K562 (cell line): ENCODE data around the gene SLC39A3. TPM values are rescaled to one million over a fixed set of nuclear protein-coding genes. Genes with fewer than 3 reads are reported as not detected.

Experiments used
- ATAC-seq: fragments of 200-7000 bp; cut with Tn5 transposase; 3 replicates; pipeline ENCODE4 v1.9.1; 2020; ENCODE audit warnings: moderate library complexity
- BruUV-seq: library from RNA; stranded (reverse); fragments of 400-500 nt; replicated peaks from 2 replicates; lab custom pipeline; 2021; lab: Mats Ljungman, UMichigan
- CTCF ChIA-PET: fragments of 300-600 bp; formaldehyde crosslinking; extraction: SDS; loops from one replicate; lab custom pipeline; 2021; ENCODE audit warnings: low intra/inter-chr PET ratio; lab: Yijun Ruan, JAX
- POLR2A ChIA-PET: fragments of 300-600, 350-650 bp; sonication (Branson Sonifier 250); formaldehyde crosslinking; extraction: SDS; loops from one replicate; lab custom pipeline; 2021; ENCODE audit warnings: antibody characterized with exemption, inconsistent platforms; lab: Yijun Ruan, JAX
- DNase-seq, 4 experiments: peaks; one replicate each; pipeline versions ENCODE4 v3.0.0 to v3.0.0-alpha.2; 2011 to 2018; ENCODE audit warnings: low spot score in 3 of 4, mixed read lengths in 3 of 4; ENCODE audit errors: extremely low read depth in 1 of 4
- FAIRE-seq: peaks from 2 replicates; lab custom pipeline; 2011; peaks lifted over from hg19 to GRCh38; lab: Jason Lieb, UNC
- H2AFZ ChIP-seq: 2 replicates; pipeline ENCODE4 v1.6.0; 2011; ENCODE audit warnings: low read depth, low read length, control low read depth, inconsistent platforms
- H3K27ac ChIP-seq: fragments of 200-600 bp; 3 replicates; pipeline ENCODE4 v1.8.0; 2011; ENCODE audit warnings: low read depth, mild to moderate bottlenecking, control low read depth, inconsistent platforms, low read length, moderate library complexity, mixed read lengths; ENCODE audit errors: extremely low read depth
- H3K27me3 ChIP-seq, 2 experiments: fragments of 300-600 bp in 1 of 2; 2 replicates in 1 of 2; 3 replicates in 1 of 2; pipeline versions ENCODE4 v1.6.0 to v1.8.0; 2011; ENCODE audit warnings: inconsistent platforms in 2 of 2, low read length in 2 of 2, mild to moderate bottlenecking in 1 of 2, mixed read lengths in 1 of 2, moderate library complexity in 1 of 2; ENCODE audit not compliant: control insufficient read depth in 2 of 2, insufficient read depth in 2 of 2
- H3K36me3 ChIP-seq: fragments of 300-600 bp; 3 replicates; pipeline ENCODE4 v1.8.0; 2011; ENCODE audit warnings: mild to moderate bottlenecking, low read length, inconsistent platforms; ENCODE audit not compliant: control insufficient read depth, insufficient read depth
- H3K4me1 ChIP-seq, 2 experiments: fragments of 200-600 bp in 1 of 2; replicated peaks in 1 of 2; 2 replicates in 1 of 2; 3 replicates in 1 of 2; pipeline versions ENCODE4 v1.5.1 to v1.8.0; 2011; ENCODE audit warnings: inconsistent platforms in 2 of 2, low read length in 2 of 2, mild to moderate bottlenecking in 1 of 2, mixed read lengths in 1 of 2, moderate library complexity in 1 of 2; ENCODE audit not compliant: control insufficient read depth in 2 of 2, insufficient read depth in 2 of 2
- H3K4me2 ChIP-seq: 2 replicates; pipeline ENCODE4 v1.6.1; 2011; ENCODE audit warnings: low read length, control low read depth, inconsistent platforms, mixed read lengths; ENCODE audit not compliant: insufficient read depth
- H3K4me3 ChIP-seq: fragments of 200-600 bp; sonication (generic), shearing (Covaris generic); 2 replicates; pipeline ENCODE4 v1.5.1; 2016; ENCODE audit warnings: control low read depth, inconsistent platforms
- H3K79me2 ChIP-seq: fragments of 200-600 bp; 3 replicates; pipeline ENCODE4 v1.8.0; 2011; ENCODE audit warnings: low read length, inconsistent platforms; ENCODE audit not compliant: control insufficient read depth, insufficient read depth
- H3K9ac ChIP-seq, 2 experiments: 2 replicates each; pipeline versions ENCODE4 v1.6.0 to v1.6.1; 2011; ENCODE audit warnings: low read depth in 2 of 2, low read length in 2 of 2, control low read depth in 1 of 2, inconsistent platforms in 1 of 2, mild to moderate bottlenecking in 1 of 2, mixed read lengths in 1 of 2; ENCODE audit not compliant: insufficient read depth in 1 of 2
- H3K9me1 ChIP-seq: one replicate; pipeline ENCODE4 v1.6.0; 2011; ENCODE audit warnings: inconsistent platforms, mild to moderate bottlenecking, low read length, moderate library complexity; ENCODE audit not compliant: control insufficient read depth, insufficient read depth
- H3K9me3 ChIP-seq: replicated peaks from 2 replicates; pipeline ENCODE4 v1.5.1; 2011; ENCODE audit warnings: low read depth, low read length, inconsistent platforms; ENCODE audit not compliant: control insufficient read depth, insufficient read depth
- H4K20me1 ChIP-seq: replicated peaks from 2 replicates; pipeline ENCODE4 v1.6.1; 2011; ENCODE audit warnings: low read length, inconsistent platforms, mixed read lengths; ENCODE audit not compliant: control insufficient read depth, insufficient read depth
- ADNP ChIP-seq: fragments of 200-800 bp; sonication (Bioruptor generic); IDR thresholded peaks from 2 replicates; pipeline ENCODE4 v1.6.1; 2016; ENCODE audit warnings: missing genetic modification characterization, missing compliant biosample characterization
- CLOCK ChIP-seq: fragments of 250-450 bp; sonication (Bioruptor Pico); IDR thresholded peaks from 2 replicates; pipeline ENCODE4 v1.4.0; 2020; ENCODE audit warnings: mild to moderate bottlenecking, moderate library complexity, borderline replicate concordance
- KHSRP ChIP-seq: fragments of 450-650 bp; IDR thresholded peaks from 2 replicates; pipeline ENCODE4 v1.6.1; 2017
- SPI1 ChIP-seq: IDR thresholded peaks from 2 replicates; pipeline ENCODE4 v1.6.1; 2011; ENCODE audit warnings: low read depth, low read length, control low read depth, borderline replicate concordance
- ZKSCAN8 ChIP-seq: fragments of 200-800 bp; sonication (Bioruptor generic); IDR thresholded peaks from 2 replicates; pipeline ENCODE4 v1.6.1; 2016; ENCODE audit warnings: missing genetic modification characterization, missing compliant biosample characterization
- ZNF224 ChIP-seq: sonication (generic); formaldehyde crosslinking; IDR thresholded peaks from 2 replicates; pipeline ENCODE4 v1.8.0; 2022; ENCODE audit warnings: mild to moderate bottlenecking, missing genetic modification reagents
- ZNF511 ChIP-seq: sonication (generic); formaldehyde crosslinking; IDR thresholded peaks from 2 replicates; pipeline ENCODE4 v1.8.0; 2022; ENCODE audit warnings: mild to moderate bottlenecking, missing genetic modification reagents
- ZNF77 ChIP-seq: fragments of 250-450 bp; sonication (Bioruptor Pico); IDR thresholded peaks from 2 replicates; pipeline ENCODE4 v1.5.0; 2020
- WGBS: fragments of 100-300 bp; shearing (Covaris generic); methylation state at CpG from one replicate; pipeline ENCODE4 v1.1.6; 2016; ENCODE audit warnings: low coverage, mixed read lengths; ENCODE audit not compliant: insufficient coverage; ENCODE audit errors: missing lambda C conversion rate; 5-methylcytosine and 5-hydroxymethylcytosine counted together
- in situ Hi-C: fragments of 300-500 bp; cut with MboI; formaldehyde crosslinking; loops from 4 replicates; pipeline ENCODE4 v1.15.0; 2018; ENCODE audit warnings: inconsistent platforms, mixed read lengths
- intact Hi-C: fragments of 100-400 bp; cut with micrococcal nuclease; formaldehyde crosslinking; loops from 2 replicates; pipeline ENCODE4 v1.14.2; 2022
- polyA plus RNA-seq, 8 experiments: library from polyadenylated mRNA; depleted of rRNA in 4 of 8; stranded (reverse) in 5 of 8; unstranded in 3 of 8; fragments of >200 nt; fragmentation: Nextera tagmentation in 2 of 8; fragmentation: Illumina TruSeq in 1 of 8; extraction: Ambion mirVana in 2 of 8; extraction: Trizol in 1 of 8; gene quantifications; 2 replicates each; pipeline versions ENCODE4 v1.2.1 to v1.2.3, GENCODE V29; 2011 to 2014; ENCODE audit warnings: inconsistent platforms in 1 of 8, missing spikeins in 1 of 8
- total RNA-seq, 7 experiments: library from RNA; depleted of rRNA in 6 of 7; stranded (reverse); fragments of >200 nt in 6 of 7; fragmentation: Illumina TruSeq in 2 of 7; extraction: Trizol in 2 of 7; gene quantifications; 2 replicates each; pipeline versions ENCODE4 v1.2.1 to v1.2.3, GENCODE V29; 2011 to 2021; ENCODE audit warnings: low replicate concordance in 1 of 7

SLC39A3 gene
- total and polyA plus RNA-seq, 9 of the 15 experiments (the other 6 are each of a cell fraction or from before 2014, with no cell fraction given), result 2.3 to 215 (median 127) TPM

- BruUV-seq, result no TSS peak
- POLR2A ChIA-PET, result no interaction called here
Observed at GRCh38 chr19:2694196-2694595, 45.6 kb downstream of the SLC39A3 start.

More at GRCh38 chr19:2694196-2694595, 45.6 kb downstream of the SLC39A3 start:
- Histone ChIP-seq H3K27me3 (peaks cover 17 to 72% of the 10 kb centered on the region in 2 experiments; a peak in 4 of 5 replicates), H4K20me1 (no peaks in the 10 kb centered on the region)
- CTCF ChIA-PET, result no interaction called here
- TF ChIP-seq ZNF77 (CRISPR knock-in tag) (no peak), ZKSCAN8 (CRISPR knock-in tag) (no peak), SPI1 (no peak), CLOCK (CRISPR knock-in tag) (no peak), ZNF511 (no peak), KHSRP (no peak), ADNP (tag) (no peak), ZNF224 (CRISPR knock-in tag) (no peak)
- TF ChIP-seq, all 486 proteins: peak for 0
- Histone ChIP-seq H3K79me2 (no peaks in the 10 kb centered on the region), H3K36me3 (no peaks in the 10 kb centered on the region), H3K4me3 (no peak overlapping the region), H3K27ac (no peak overlapping the region), H2AFZ (no peak overlapping the region), H3K4me2 (no peak overlapping the region), H3K9ac (no peak overlapping the region), H3K4me1 (peaks cover 0 to 5% of the 10 kb centered on the region in 2 experiments; a peak in 2 of 5 replicates), H3K9me3 (no peaks in the 10 kb centered on the region), H3K9me1 (no peaks in the 10 kb centered on the region)
- intact Hi-C loops, result no loop called here
- FAIRE-seq (no peak), DNase-seq (no peak), ATAC-seq (no peak)
- WGBS, result 0% methylated on average over 5 of the region's 5 CpGs
- in situ Hi-C loops, result no loop called here
